Astrocyte of the hippocampus (primary cell): ENCODE results near the gene L1CAM.

Experiments
- DNase-seq: peaks from one replicate; pipeline ENCODE4 v3.0.0; 2011; ENCODE audit warnings: low read depth, low spot score

Gene L1CAM

DNA sequence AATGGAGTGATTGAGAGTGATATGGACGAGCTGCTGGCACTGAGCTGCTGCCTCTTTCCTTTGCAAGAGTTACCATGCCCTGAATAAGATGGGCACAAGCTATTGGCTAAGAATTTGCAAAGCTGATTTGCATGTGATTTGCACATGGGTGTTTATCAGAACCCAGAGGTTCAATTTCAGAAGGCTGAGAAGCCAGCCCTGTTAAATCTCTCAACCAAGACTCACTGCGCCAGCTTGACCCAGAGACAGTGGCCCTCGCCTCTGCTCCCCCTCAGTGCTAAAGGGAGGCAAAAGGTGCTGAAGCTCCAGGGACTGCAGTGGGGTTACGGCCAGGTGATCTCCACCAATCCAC is 39.4 kb upstream of the L1CAM start:
- DNase-seq = no peak

DNA sequence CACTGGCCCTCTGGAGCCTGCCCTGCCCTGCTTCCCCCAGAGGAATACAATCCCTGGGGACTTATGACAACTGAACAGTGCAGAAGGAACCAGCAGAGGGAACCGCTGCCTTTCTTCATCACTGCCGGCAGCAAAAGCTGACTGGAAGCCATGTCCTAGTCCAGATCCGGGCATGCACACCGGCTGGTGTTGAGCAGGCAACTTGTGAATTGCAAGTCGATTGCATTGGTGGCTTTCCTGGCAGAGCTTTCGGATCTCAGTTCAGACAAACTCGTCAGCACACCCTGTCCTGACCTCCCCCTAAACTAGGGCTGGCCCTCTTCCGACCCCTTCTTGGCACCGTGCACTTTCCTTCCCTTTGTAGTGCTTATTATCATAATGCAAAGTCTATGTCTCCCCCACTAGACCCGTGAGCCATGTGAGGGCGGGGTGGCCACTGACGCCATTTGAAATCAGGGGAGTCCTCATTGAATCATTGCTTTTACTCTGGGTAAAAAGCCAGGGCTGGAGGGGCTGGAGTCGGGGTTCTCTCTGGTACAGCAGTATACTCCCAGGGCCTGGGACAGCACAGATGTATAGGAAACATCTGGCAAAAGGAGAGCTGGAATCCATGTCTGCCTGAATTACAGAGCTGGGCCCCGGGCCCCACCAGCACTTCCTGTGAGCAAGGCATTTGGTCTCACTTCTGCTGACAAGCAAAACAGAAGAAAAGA is 38.3 kb upstream of the L1CAM start:
- DNase-seq = no peak

GRCh38 chrX:153922932-153923857 is 37.2 kb upstream of the L1CAM start:
- peak; percentile 81 for DNase-seq

GRCh38 chrX:153921511-153922446 is 35.8 kb upstream of the L1CAM start:
- DNase-seq = no peak

- DNase-seq = no peak
These were observed 35.1 kb upstream of the L1CAM start for GRCh38 chrX:153921070-153921469.

GRCh38 chrX:153920546-153920945 is 34.6 kb upstream of the L1CAM start:
- no peak for DNase-seq

GRCh38 chrX:153919281-153919680 is 33.3 kb upstream of the L1CAM start:
- no peak for DNase-seq

DNA sequence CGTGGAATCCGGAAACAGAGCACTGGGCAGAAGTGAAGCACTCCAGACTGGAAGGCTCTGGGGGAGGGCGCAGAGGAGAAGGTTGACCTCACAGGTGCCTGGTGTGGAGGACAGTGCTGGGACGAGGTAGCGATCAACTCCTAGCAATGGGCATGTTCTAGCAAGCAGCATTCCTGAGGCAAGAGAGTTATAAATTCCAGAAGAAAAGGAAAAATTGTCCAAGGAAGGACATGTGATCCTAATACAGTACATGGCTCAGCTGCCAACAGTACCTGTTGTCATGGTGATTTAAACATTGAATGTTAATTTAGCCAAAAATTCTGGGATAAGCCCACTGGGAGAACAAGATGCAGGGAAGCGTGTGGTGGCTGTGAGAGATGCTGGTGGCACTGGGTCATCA is 31.9 kb upstream of the L1CAM start:
- DNase-seq = no peak

GRCh38 chrX:153913701-153914100 is 27.7 kb upstream of the L1CAM start:
- no peak for DNase-seq

- DNase-seq = no peak
These were observed 27.2 kb upstream of the L1CAM start for GRCh38 chrX:153913211-153913610.

DNA sequence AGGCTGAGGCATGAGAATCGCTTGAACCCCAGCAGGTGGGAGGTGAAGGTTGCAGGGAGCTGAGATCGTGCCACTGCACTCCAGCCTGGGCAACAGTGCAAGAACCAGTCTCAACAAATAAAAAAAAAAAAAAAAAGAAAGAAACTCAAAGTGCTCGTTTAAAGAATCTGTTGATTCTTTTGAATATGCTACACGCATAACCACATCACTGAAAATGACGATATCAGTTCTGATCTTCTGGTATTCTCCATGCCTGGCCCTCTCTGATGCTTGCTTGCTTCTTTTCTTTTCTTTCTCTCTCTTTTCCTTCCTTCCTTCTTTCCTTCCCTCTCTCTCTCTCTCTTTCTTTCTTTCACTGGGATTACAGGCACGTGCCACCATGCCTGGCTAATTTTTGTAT is 25.8 kb upstream of the L1CAM start:
- DNase-seq = no peak

GRCh38 chrX:153910446-153910845 is 24.5 kb upstream of the L1CAM start:
- DNase-seq = no peak

DNA sequence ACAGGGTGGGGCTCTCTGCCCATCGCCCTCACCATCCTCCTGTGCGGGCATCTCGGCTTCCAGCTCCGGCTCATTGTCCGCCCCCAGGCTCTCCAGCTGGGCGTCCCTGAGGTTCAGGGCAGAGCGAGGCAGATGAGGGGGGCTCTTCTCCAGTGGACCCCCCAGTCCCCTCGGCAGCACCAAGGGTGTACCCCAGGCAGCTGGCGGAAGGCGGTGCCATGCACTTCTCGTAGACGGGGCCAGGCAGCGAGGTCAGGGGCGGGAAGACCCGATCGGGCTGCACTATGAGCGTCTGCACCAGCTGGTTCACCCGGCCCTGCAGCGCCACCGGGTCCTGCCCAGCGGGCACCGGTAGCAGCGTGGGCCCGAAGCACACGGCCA is 24.0 kb upstream of the L1CAM start:
- DNase-seq = no peak

- DNase-seq = no peak
These were observed 23.3 kb upstream of the L1CAM start for GRCh38 chrX:153909024-153909979.

- DNase-seq = no peak
These were observed 22.4 kb upstream of the L1CAM start for GRCh38 chrX:153908219-153908860.

DNA sequence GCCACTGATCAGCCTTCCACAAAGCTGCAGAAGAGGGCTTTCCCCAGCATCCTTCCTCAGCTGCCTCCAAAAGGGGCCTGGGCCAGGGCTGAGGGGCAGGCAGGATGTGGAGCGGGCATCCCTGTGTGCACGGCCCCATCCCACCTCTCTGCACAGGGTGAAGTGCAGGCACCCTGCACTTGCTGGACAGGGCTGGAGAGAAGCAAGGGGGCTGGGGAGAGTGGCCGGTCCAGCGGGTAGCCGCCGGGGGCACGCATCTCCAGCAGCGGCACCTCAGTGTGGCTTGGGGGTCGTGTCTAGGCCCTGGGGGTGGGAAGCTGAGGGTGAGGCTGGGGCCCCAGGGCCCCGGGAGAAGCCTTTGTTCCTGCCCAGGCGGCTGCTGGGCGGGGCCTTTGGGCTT is 21.5 kb upstream of the L1CAM start:
- DNase-seq = no peak

DNA sequence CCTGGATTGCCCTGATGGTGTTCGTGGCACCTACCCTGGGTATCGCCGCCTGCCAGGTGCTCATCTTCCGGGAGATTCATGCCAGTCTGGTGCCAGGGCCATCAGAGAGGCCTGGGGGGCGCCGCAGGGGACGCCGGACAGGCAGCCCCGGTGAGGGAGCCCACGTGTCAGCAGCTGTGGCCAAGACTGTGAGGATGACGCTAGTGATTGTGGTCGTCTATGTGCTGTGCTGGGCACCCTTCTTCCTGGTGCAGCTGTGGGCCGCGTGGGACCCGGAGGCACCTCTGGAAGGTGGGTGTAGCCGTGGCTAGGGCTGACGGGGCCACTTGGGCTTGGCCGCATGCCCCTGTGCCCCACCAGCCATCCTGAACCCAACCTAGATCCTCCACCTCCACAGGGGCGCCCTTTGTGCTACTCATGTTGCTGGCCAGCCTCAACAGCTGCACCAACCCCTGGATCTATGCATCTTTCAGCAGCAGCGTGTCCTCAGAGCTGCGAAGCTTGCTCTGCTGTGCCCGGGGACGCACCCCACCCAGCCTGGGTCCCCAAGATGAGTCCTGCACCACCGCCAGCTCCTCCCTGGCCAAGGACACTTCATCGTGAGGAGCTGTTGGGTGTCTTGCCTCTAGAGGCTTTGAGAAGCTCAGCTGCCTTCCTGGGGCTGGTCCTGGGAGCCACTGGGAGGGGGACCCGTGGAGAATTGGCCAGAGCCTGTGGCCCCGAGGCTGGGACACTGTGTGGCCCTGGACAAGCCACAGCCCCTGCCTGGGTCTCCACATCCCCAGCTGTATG is 20.3 kb upstream of the L1CAM start:
- no peak for DNase-seq

DNA sequence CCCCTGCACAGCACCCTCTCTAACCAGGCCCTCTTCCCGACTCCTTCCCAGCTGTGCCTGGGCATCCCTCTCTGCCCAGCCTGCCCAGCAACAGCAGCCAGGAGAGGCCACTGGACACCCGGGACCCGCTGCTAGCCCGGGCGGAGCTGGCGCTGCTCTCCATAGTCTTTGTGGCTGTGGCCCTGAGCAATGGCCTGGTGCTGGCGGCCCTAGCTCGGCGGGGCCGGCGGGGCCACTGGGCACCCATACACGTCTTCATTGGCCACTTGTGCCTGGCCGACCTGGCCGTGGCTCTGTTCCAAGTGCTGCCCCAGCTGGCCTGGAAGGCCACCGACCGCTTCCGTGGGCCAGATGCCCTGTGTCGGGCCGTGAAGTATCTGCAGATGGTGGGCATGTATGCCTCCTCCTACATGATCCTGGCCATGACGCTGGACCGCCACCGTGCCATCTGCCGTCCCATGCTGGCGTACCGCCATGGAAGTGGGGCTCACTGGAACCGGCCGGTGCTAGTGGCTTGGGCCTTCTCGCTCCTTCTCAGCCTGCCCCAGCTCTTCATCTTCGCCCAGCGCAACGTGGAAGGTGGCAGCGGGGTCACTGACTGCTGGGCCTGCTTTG is 19.6 kb upstream of the L1CAM start:
- DNase-seq = no peak
